Ovary (tissue), 3 donors: ENCODE measurements around the gene CYB5R3.
"Not testable (repeated sequence)": the region's sequence is repeated elsewhere in the genome, so short reads cannot be mapped to it uniquely, and the experiment has no call there.

Source experiments
- CTCF ChIP-seq, 3 donors: fragments of 450-650 bp in 2 of 3; fragments of 200-600 bp in 1 of 3; IDR thresholded peaks; one replicate each; pipeline versions ENCODE4 v1.5.1 to v1.8.0; 2016 to 2022; ENCODE audit warnings: antibody characterized with exemption in 3 of 3, mild to moderate bottlenecking in 1 of 3
- EP300 ChIP-seq: sonication (generic); formaldehyde crosslinking; IDR thresholded peaks from one replicate; pipeline ENCODE4 v1.6.1; 2017; ENCODE audit warnings: antibody characterized with exemption
- donor health status: DM: no; HTN: no; CAD: no.

- not testable (repeated sequence) for TF ChIP-seq CTCF (IDR thresholded peaks at IDR 0.05); EP300
These were observed 73.1 kb downstream of the CYB5R3 start for GRCh38 chr22:42575996-42576574.
